Naive thymus-derived CD4-positive, alpha-beta T cell (primary cell): ENCODE measurements around the gene GRK6. TPM values are rescaled to one million over a fixed set of nuclear protein-coding genes. Genes with fewer than 3 reads are reported as not detected.

Experiments
- ATAC-seq: fragments of 150-1000 bp; cut with Tn5 transposase; 2 replicates; pipeline ENCODE4 v1.10.0; 2021; ENCODE audit warnings: mild to moderate bottlenecking, moderate library complexity
- CTCF ChIA-PET: fragments of 350-600 bp; sonication (Branson Sonifier 250); formaldehyde crosslinking; loops from one replicate; lab custom pipeline; 2021; ENCODE audit warnings: antibody characterized with exemption; lab: Charles Lee
- POLR2A ChIA-PET: fragments of 350-600 bp; sonication (Branson Sonifier 250); formaldehyde crosslinking; loops from one replicate; lab custom pipeline; 2021; ENCODE audit warnings: antibody characterized with exemption, inconsistent platforms; lab: Charles Lee
- DNase-seq, 9 donors: peaks; one replicate each; pipeline versions ENCODE4 v3.0.0 to v3.0.0-alpha.2; 2020 to 2022; ENCODE audit warnings: mixed read lengths in 1 of 9
- H3K27ac ChIP-seq: one replicate; pipeline ENCODE4 v1.7.0; 2013; ENCODE audit warnings: mild to moderate bottlenecking, low read depth, low read length, moderate library complexity
- H3K27me3 ChIP-seq, 2 donors: one replicate each; pipeline ENCODE4 v1.7.0; 2013; ENCODE audit warnings: low read length in 2 of 2, mild to moderate bottlenecking in 2 of 2, moderate library complexity in 2 of 2; ENCODE audit not compliant: control insufficient read depth in 2 of 2, insufficient read depth in 2 of 2
- H3K36me3 ChIP-seq, 3 experiments: 1 replicate in 2 of 3; 2 replicates in 1 of 3; pipeline ENCODE4 v1.7.0; 2013; ENCODE audit warnings: low read length in 3 of 3, mild to moderate bottlenecking in 3 of 3, moderate library complexity in 1 of 3; ENCODE audit not compliant: insufficient read depth in 3 of 3, control insufficient read depth in 2 of 3
- H3K4me1 ChIP-seq, 2 donors: one replicate each; pipeline ENCODE4 v1.7.0; 2013; ENCODE audit warnings: low read length in 2 of 2, mild to moderate bottlenecking in 2 of 2, moderate library complexity in 1 of 2; ENCODE audit not compliant: control insufficient read depth in 2 of 2, insufficient read depth in 2 of 2
- H3K4me3 ChIP-seq: 2 replicates; pipeline ENCODE4 v1.7.0; 2013; ENCODE audit warnings: mild to moderate bottlenecking, low read length
- H3K9me3 ChIP-seq, 3 experiments: 1 replicate in 2 of 3; 2 replicates in 1 of 3; pipeline ENCODE4 v1.7.0; 2013; ENCODE audit warnings: low read length in 3 of 3; ENCODE audit not compliant: control insufficient read depth in 2 of 3
- H3K27ac Mint-ChIP-seq, 9 donors: one replicate each; pipeline ENCODE4 v1.8.0; 2020 to 2022; ENCODE audit warnings: mixed read lengths in 9 of 9, mild to moderate bottlenecking in 8 of 9, moderate library complexity in 5 of 9, inconsistent platforms in 2 of 9
- H3K27me3 Mint-ChIP-seq, 5 donors: one replicate each; pipeline ENCODE4 v1.8.0; 2021 to 2022; ENCODE audit warnings: mixed read lengths in 5 of 5, mild to moderate bottlenecking in 1 of 5
- H3K36me3 Mint-ChIP-seq, 5 donors: one replicate each; pipeline ENCODE4 v1.8.0; 2020 to 2022; ENCODE audit warnings: mixed read lengths in 5 of 5, mild to moderate bottlenecking in 3 of 5, inconsistent platforms in 1 of 5
- H3K4me1 Mint-ChIP-seq, 7 donors: one replicate each; pipeline ENCODE4 v1.8.0; 2020 to 2022; ENCODE audit warnings: mixed read lengths in 7 of 7, mild to moderate bottlenecking in 3 of 7, inconsistent platforms in 1 of 7
- H3K4me3 Mint-ChIP-seq, 10 donors: one replicate each; pipeline ENCODE4 v1.8.0; 2020 to 2022; ENCODE audit warnings: mild to moderate bottlenecking in 10 of 10, mixed read lengths in 10 of 10, moderate library complexity in 6 of 10, inconsistent platforms in 2 of 10
- H3K9me3 Mint-ChIP-seq, 11 donors: one replicate each; pipeline ENCODE4 v1.8.0; 2020 to 2022; ENCODE audit warnings: mixed read lengths in 11 of 11, mild to moderate bottlenecking in 4 of 11, inconsistent platforms in 1 of 11, moderate library complexity in 1 of 11
- intact Hi-C, 2 donors: fragments of 100-400 bp; cut with micrococcal nuclease; formaldehyde crosslinking; loops; one replicate each; pipeline ENCODE4 v1.15.1; 2023
- polyA plus RNA-seq, 2 donors: library from polyadenylated mRNA; unstranded; fragments of 300-500 nt; fragmentation: Illumina TruSeq; gene quantifications; one replicate each; pipeline ENCODE4 v1.2.3, GENCODE V29; 2021
- total RNA-seq, 6 experiments: library from RNA in 5 of 6; stranded (reverse) in 5 of 6; gene quantifications; 1 replicate in 5 of 6; 2 replicates in 1 of 6; pipeline ENCODE4 v1.2.3 and lab custom pipeline; 2021 to 2026

GRK6 gene
- total and polyA plus RNA-seq, 7 experiments from 2014 or later: 78.8 to 246 (median 200) TPM

DNA sequence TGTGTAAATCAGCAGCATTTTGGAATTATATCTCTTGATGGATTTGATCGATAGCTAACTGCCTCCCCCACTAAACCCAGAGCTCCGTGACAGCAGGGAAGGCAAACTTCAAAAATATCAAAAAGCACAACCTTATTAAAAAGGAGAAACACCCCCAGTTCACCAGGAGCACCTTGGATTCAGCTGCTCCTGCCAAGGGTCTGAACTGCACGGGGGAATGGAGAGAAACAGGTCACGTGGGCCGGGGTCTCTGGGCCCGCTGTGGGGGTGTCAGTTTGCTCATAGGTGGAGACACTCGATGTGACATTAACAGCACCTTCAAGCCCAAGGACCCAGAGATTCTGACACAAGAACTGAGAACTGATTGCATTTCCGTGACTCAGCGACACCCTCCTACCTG, 43.3 kb upstream of the GRK6 start:
- H3K36me3 ChIP-seq: no peaks in the 10 kb centered on the region
- Mint-ChIP-seq H3K4me3 (no peak overlapping the region), H3K9me3 (no peaks in the 10 kb centered on the region), H3K36me3 (no peaks in the 10 kb centered on the region), H3K27me3 (peaks cover 0 to 4% (median 0%) of the 10 kb centered on the region in 5 donors), H3K27ac (peak overlapping the region in 5 of 9 donors; percentile 8 to 85 (median 74)), H3K4me1 (peaks cover 25 to 49% (median 36%) of the 10 kb centered on the region in 7 donors)
- ChIA-PET CTCF (interaction anchor here (0.7 to 4.6 kb wide), 20 partner anchors 8 to 269 kb away, joined by 3 to 75 read pairs (median 4); partner anchors contain the start of genes LMAN2 and RGS14), POLR2A (interaction anchor here (1.2 to 7.3 kb wide), 8 partner anchors 10 to 72 kb away, joined by 3 to 52 read pairs (median 8); partner anchors contain the start of genes GRK6 and LMAN2)
- H3K4me1 ChIP-seq: peaks cover 8 to 16% of the 10 kb centered on the region in 2 donors
- no peak overlapping the region for H3K4me3 ChIP-seq
- no peaks in the 10 kb centered on the region for H3K9me3 ChIP-seq
- H3K27me3 ChIP-seq: no peaks in the 10 kb centered on the region
- no peak overlapping the region for H3K27ac ChIP-seq
- ATAC-seq (no peak), DNase-seq (no peak)
- intact Hi-C loops: loop anchor here (1.0 to 2.0 kb wide), 2 partner anchors 20 to 65 kb away; no protein-coding TSS in a partner anchor

DNA sequence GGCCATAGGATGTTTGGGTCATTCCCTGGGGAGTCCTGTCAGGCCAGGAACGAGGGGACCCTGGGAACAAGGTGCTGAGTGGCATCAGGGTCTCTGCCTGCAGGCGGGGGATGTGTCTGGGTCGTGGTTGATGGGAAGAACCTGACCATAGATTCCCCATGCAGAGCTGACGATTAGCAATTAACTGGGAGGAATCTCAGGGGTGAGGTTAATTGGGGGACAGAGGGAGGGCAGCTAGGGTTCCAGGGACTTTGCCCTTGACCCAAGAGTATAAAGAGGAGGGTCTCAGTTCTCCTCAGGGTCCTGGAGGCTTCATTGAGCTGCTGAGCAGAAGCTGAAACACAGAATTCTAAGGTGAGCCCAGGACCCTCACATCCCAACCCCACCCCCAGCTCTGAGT, 42.3 kb upstream of the GRK6 start, which contains the start of gene SLC34A1:
Gene SLC34A1 (plus strand): TSS at position 301 of the 400 bp plus-strand sequence. CDS start 1,308 bp downstream, outside the sequence.
- Histone ChIP-seq H3K4me3 (no peak within 1 kb of the TSS), H3K36me3 (no peaks in the 10 kb centered on the region), H3K4me1 (peaks cover 18 to 26% of the 10 kb centered on the region in 2 donors), H3K27ac (no peak within 1 kb of the TSS), H3K9me3 (no peaks in the 10 kb centered on the region), H3K27me3 (no peaks in the 10 kb centered on the region)
- ChIA-PET POLR2A (interaction anchor here (2.1 to 7.3 kb wide), 4 partner anchors 11 to 42 kb away, joined by 7 to 52 read pairs (median 8); partner anchors contain the start of gene GRK6), CTCF (interaction anchor here (0.7 to 4.6 kb wide), 5 partner anchors 13 to 270 kb away, joined by 3 to 75 read pairs (median 5); partner anchors contain the start of gene MXD3)
- intact Hi-C loops: no loop called here
- DNase-seq (no peak), ATAC-seq (no peak)
- peaks cover 33 to 54% (median 43%) of the 10 kb centered on the region in 7 donors for H3K4me1 Mint-ChIP-seq
- H3K4me3 Mint-ChIP-seq: peak within 1 kb of the TSS in 2 of 10 donors; percentile 4 to 37
- H3K27me3 Mint-ChIP-seq: peaks cover 0 to 4% (median 0%) of the 10 kb centered on the region in 5 donors
- H3K9me3 Mint-ChIP-seq: peaks cover 0 to 2% (median 0%) of the 10 kb centered on the region in 11 donors
- H3K27ac Mint-ChIP-seq: peak within 1 kb of the TSS in 4 of 9 donors; percentile 6 to 80 (median 42)
- H3K36me3 Mint-ChIP-seq: no peaks in the 10 kb centered on the region

DNA sequence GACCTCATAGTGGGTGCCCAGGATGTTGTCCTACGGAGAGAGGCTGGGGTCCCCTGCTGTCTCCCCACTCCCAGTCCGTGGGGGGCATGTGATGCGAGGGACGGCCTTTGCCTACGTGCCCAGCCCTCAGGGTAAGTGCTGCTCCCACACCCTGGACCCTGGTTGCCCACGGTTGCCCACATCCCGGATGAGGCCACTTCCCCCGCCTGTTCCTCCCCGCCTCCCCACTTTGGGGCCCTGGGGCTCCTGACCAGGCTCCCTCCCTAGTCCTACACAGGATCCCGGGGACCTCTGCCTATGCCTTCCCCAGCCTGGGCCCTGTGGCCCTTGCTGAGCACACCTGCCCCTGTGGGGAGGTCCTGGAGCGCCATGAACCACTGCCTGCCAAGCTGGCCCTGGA, 40.8 kb upstream of the GRK6 start:
- ChIA-PET CTCF (interaction anchor here (1.0 to 7.5 kb wide), 3 partner anchors 14 to 70 kb away, joined by 3 to 149 read pairs (median 4); no protein-coding TSS in a partner anchor), POLR2A (interaction anchor here (0.6 to 7.3 kb wide), 3 partner anchors 12 to 140 kb away, joined by 4 to 52 read pairs (median 6); no protein-coding TSS in a partner anchor)
- H3K27ac Mint-ChIP-seq: peak overlapping the region in 1 of 9 donors; percentile 6
- no peak overlapping the region for H3K4me3 ChIP-seq
- H3K27me3 Mint-ChIP-seq: peaks cover 0 to 4% (median 0%) of the 10 kb centered on the region in 5 donors
- ATAC-seq: no peak
- H3K4me1 ChIP-seq: peaks cover 31 to 38% of the 10 kb centered on the region in 2 donors
- intact Hi-C loops: no loop called here
- H3K4me3 Mint-ChIP-seq: no peak overlapping the region
- H3K27ac ChIP-seq: no peak overlapping the region
- no peaks in the 10 kb centered on the region for H3K36me3 Mint-ChIP-seq
- H3K9me3 ChIP-seq: no peaks in the 10 kb centered on the region
- H3K4me1 Mint-ChIP-seq: peaks cover 39 to 58% (median 49%) of the 10 kb centered on the region in 7 donors
- no peaks in the 10 kb centered on the region for H3K27me3 ChIP-seq
- peaks cover 0 to 2% (median 0%) of the 10 kb centered on the region in 11 donors for H3K9me3 Mint-ChIP-seq
- H3K36me3 ChIP-seq: no peaks in the 10 kb centered on the region
- no peak for DNase-seq

DNA sequence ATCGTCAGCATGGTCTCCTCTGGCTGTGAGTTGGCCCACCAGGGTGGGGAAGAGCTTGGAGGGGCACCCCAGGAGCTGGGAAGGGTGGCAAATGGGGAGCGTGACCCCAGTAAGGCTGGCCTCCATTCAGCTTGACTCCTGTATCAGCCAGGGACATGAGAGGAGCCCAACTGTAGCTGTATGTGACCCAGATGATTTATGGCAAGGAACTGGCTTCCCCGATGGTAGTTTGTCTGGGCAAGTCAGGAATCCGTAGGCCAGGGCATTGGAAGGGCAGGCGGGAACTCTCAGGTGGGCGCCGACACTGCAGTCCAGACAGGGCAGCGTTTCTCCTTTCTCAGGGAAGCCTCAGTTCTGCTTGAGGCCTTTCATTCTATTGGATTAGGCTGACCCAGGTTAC, 39.9 kb upstream of the GRK6 start:
- Mint-ChIP-seq H3K27ac (no peak overlapping the region), H3K27me3 (peaks cover 0 to 4% (median 0%) of the 10 kb centered on the region in 5 donors), H3K36me3 (no peaks in the 10 kb centered on the region), H3K4me1 (peaks cover 35 to 60% (median 52%) of the 10 kb centered on the region in 7 donors), H3K9me3 (peaks cover 0 to 2% (median 0%) of the 10 kb centered on the region in 11 donors), H3K4me3 (no peak overlapping the region)
- H3K27me3 ChIP-seq: no peaks in the 10 kb centered on the region
- H3K9me3 ChIP-seq: no peaks in the 10 kb centered on the region
- ChIA-PET CTCF (interaction anchor here (0.5 to 7.5 kb wide), 6 partner anchors 14 to 771 kb away, joined by 3 to 149 read pairs (median 4); no protein-coding TSS in a partner anchor), POLR2A (interaction anchor here (1.7 to 7.3 kb wide), 2 partner anchors 13 to 69 kb away, joined by 6 to 52 read pairs; no protein-coding TSS in a partner anchor)
- no peak overlapping the region for H3K4me3 ChIP-seq
- peaks cover 33 to 42% of the 10 kb centered on the region in 2 donors for H3K4me1 ChIP-seq
- intact Hi-C loops: no loop called here
- H3K36me3 ChIP-seq: no peaks in the 10 kb centered on the region
- DNase-seq (no peak), ATAC-seq (no peak)
- H3K27ac ChIP-seq: no peak overlapping the region

DNA sequence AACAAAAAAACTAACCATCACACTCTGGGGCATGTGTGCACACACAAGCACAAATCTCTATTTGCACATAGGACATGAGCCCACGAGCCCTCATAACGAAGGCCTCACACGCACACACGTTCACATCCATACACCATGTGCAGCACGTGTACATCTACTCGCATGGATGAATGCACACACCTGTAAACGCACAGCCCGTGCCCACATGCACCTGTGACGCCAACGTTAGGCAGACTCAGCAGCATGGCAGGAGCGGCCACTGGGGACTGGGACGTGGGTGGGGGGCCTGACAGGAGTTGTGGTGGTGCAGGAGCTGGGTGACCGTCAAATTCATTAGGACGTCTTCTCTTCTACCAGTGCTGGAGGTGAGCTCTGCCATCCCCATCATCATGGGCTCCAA, 39.1 kb upstream of the GRK6 start:
- H3K36me3 ChIP-seq: no peaks in the 10 kb centered on the region
- ATAC-seq (no peak), DNase-seq (no peak)
- peaks cover 0 to 2% (median 0%) of the 10 kb centered on the region in 11 donors for H3K9me3 Mint-ChIP-seq
- intact Hi-C loops: no loop called here
- peaks cover 33 to 39% of the 10 kb centered on the region in 2 donors for H3K4me1 ChIP-seq
- H3K4me3 ChIP-seq: no peak overlapping the region
- no peaks in the 10 kb centered on the region for H3K36me3 Mint-ChIP-seq
- peaks cover 33 to 60% (median 48%) of the 10 kb centered on the region in 7 donors for H3K4me1 Mint-ChIP-seq
- POLR2A ChIA-PET: interaction anchor here (0.6 to 7.3 kb wide), 4 partner anchors 14 to 765 kb away, joined by 3 to 52 read pairs (median 6); no protein-coding TSS in a partner anchor
- no peaks in the 10 kb centered on the region for H3K27me3 ChIP-seq
- peaks cover 0 to 4% (median 0%) of the 10 kb centered on the region in 5 donors for H3K27me3 Mint-ChIP-seq
- H3K27ac Mint-ChIP-seq: peak overlapping the region in 1 of 9 donors; percentile 14
- H3K4me3 Mint-ChIP-seq: no peak overlapping the region
- no peak overlapping the region for H3K27ac ChIP-seq
- CTCF ChIA-PET: interaction anchor here (0.5 to 7.5 kb wide), 4 partner anchors 10 to 68 kb away, joined by 3 to 149 read pairs (median 12); no protein-coding TSS in a partner anchor
- no peaks in the 10 kb centered on the region for H3K9me3 ChIP-seq

DNA sequence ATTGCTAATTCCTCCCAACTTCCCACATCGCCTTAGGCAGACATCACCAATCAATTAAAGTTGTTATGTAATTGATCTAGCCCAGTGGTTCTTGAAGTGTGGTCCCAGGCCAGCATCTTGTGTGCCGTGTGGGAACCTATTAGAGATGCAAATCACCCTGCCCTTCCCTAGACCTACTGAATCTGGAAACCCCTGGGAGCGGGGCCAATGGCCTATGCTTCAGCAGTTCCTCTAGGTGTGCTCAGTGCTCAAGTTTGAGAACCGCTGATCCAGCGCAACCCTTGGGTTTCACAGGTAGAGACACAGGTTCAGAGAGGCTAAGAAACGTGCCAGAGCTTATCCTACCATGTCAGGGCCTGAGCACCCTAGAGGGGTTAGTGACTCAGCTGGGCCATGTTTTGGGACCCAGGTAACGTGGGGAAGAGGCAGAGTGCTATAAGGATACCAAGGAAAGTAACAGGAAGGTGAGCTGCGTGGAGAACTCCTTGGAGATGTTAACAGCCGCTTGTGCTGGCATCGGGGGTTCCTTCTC, 37.9 kb upstream of the GRK6 start:
- Histone ChIP-seq H3K4me1 (peaks cover 31 to 33% of the 10 kb centered on the region in 2 donors), H3K4me3 (no peak overlapping the region), H3K9me3 (no peaks in the 10 kb centered on the region), H3K27me3 (no peaks in the 10 kb centered on the region), H3K27ac (no peak overlapping the region), H3K36me3 (no peaks in the 10 kb centered on the region)
- intact Hi-C loops: loop anchor here in 1 of 2 donors (2.0 kb wide), 1 partner anchor 16 kb away; no protein-coding TSS in a partner anchor
- Mint-ChIP-seq H3K27me3 (peaks cover 0 to 4% (median 0%) of the 10 kb centered on the region in 5 donors), H3K36me3 (no peaks in the 10 kb centered on the region), H3K27ac (peak overlapping the region in 6 of 9 donors; percentile 51 to 85 (median 77)), H3K4me3 (peak overlapping the region in 7 of 10 donors; percentile 34 to 68 (median 64)), H3K4me1 (peaks cover 34 to 49% (median 41%) of the 10 kb centered on the region in 7 donors), H3K9me3 (peaks cover 0 to 2% (median 0%) of the 10 kb centered on the region in 11 donors)
- ATAC-seq: no peak
- CTCF ChIA-PET: interaction anchor here (0.6 to 7.5 kb wide), 10 partner anchors 11 to 112 kb away, joined by 4 to 149 read pairs (median 22); partner anchors contain the start of genes PDLIM7, PFN3, PRR7 and RGS14
- DNase-seq: no peak
- POLR2A ChIA-PET: interaction anchor here (1.0 to 5.1 kb wide), 8 partner anchors 8 to 66 kb away, joined by 5 to 48 read pairs (median 13); partner anchors contain the start of genes GRK6, PFN3, PRR7 and RGS14
